Neural cell (in vitro differentiated cells): Measurements from ENCODE around the gene CRIP1.

ENCODE experiments used
- EP300 ChIP-seq: fragments of 450-650 bp; conservative IDR thresholded peaks from 2 replicates; pipeline ENCODE4 v1.6.1; 2014; ENCODE audit warnings: antibody characterized with exemption, mild to moderate bottlenecking, moderate library complexity; ENCODE audit not compliant: poor library complexity, severe bottlenecking
- EZH2 ChIP-seq: fragments of 200-600, 300-800 bp; shearing (Covaris generic), sonication (generic); IDR thresholded peaks from 2 replicates; pipeline ENCODE4 v1.6.1; 2014; ENCODE audit warnings: antibody characterized with exemption, low read length, borderline replicate concordance, mild to moderate bottlenecking; ENCODE audit not compliant: insufficient read depth, poor library complexity, severe bottlenecking
- MXI1 ChIP-seq: fragments of 450-650 bp; conservative IDR thresholded peaks from 2 replicates; pipeline ENCODE4 v1.6.1; 2014; ENCODE audit warnings: antibody characterized with exemption, mild to moderate bottlenecking; ENCODE audit not compliant: poor library complexity, severe bottlenecking
- POLR2AphosphoS5 ChIP-seq: IDR thresholded peaks from 2 replicates; pipeline ENCODE4 v1.6.1; 2012
- SMC3 ChIP-seq: fragments of 450-650 bp; conservative IDR thresholded peaks from 2 replicates; pipeline ENCODE4 v1.6.1; 2014; ENCODE audit warnings: antibody characterized with exemption, mild to moderate bottlenecking, moderate library complexity; ENCODE audit not compliant: poor library complexity
- TAF1 ChIP-seq: IDR thresholded peaks from 2 replicates; pipeline ENCODE4 v1.6.1; 2012; ENCODE audit warnings: low read depth
- TF ChIP-seq, protein P1 (sequence below): fragments of 450-650 bp; IDR thresholded peaks from 2 replicates; pipeline ENCODE4 v1.5.1; 2014; ENCODE audit warnings: antibody characterized with exemption, mild to moderate bottlenecking, moderate library complexity; ENCODE audit not compliant: poor library complexity, severe bottlenecking

GRCh38 chr14:105488781-105489541 lies 2.3 kb downstream of the CRIP1 start:
- TF ChIP-seq, protein P1, sequence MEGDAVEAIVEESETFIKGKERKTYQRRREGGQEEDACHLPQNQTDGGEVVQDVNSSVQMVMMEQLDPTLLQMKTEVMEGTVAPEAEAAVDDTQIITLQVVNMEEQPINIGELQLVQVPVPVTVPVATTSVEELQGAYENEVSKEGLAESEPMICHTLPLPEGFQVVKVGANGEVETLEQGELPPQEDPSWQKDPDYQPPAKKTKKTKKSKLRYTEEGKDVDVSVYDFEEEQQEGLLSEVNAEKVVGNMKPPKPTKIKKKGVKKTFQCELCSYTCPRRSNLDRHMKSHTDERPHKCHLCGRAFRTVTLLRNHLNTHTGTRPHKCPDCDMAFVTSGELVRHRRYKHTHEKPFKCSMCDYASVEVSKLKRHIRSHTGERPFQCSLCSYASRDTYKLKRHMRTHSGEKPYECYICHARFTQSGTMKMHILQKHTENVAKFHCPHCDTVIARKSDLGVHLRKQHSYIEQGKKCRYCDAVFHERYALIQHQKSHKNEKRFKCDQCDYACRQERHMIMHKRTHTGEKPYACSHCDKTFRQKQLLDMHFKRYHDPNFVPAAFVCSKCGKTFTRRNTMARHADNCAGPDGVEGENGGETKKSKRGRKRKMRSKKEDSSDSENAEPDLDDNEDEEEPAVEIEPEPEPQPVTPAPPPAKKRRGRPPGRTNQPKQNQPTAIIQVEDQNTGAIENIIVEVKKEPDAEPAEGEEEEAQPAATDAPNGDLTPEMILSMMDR, result no peak
- TF ChIP-seq MXI1 (no peak), SMC3 (no peak), EP300 (no peak), EZH2 (no peak), POLR2AphosphoS5 (no peak), TAF1 (no peak)
